Calu3 (cell line): ENCODE data around the gene RNASEH1. TPM values are rescaled to one million over a fixed set of nuclear protein-coding genes. Genes with fewer than 3 reads are reported as not detected.

Experiments
- BruUV-seq: library from RNA; stranded (reverse); fragments of 400-500 nt; replicated peaks from 2 replicates; lab custom pipeline; 2021; lab: Mats Ljungman, UMichigan
- CTCF ChIA-PET: fragments of 300-600 bp; sonication (Branson Sonifier 250); formaldehyde crosslinking; loops from one replicate; lab custom pipeline; 2022; ENCODE audit warnings: antibody characterized with exemption; lab: Charles Lee
- DNase-seq: peaks from one replicate; pipeline ENCODE4 v3.0.0; 2022
- H3K27ac Mint-ChIP-seq: one replicate; pipeline ENCODE4 v1.8.0; 2022; ENCODE audit warnings: mixed read lengths; ENCODE audit not compliant: unreplicated experiment
- H3K27me3 Mint-ChIP-seq: one replicate; pipeline ENCODE4 v1.8.0; 2022; ENCODE audit warnings: mixed read lengths; ENCODE audit not compliant: unreplicated experiment
- H3K36me3 Mint-ChIP-seq: one replicate; pipeline ENCODE4 v1.8.0; 2022; ENCODE audit warnings: mild to moderate bottlenecking, moderate library complexity, mixed read lengths; ENCODE audit not compliant: insufficient read depth, unreplicated experiment
- H3K4me1 Mint-ChIP-seq: one replicate; pipeline ENCODE4 v1.8.0; 2022; ENCODE audit warnings: mild to moderate bottlenecking, low read depth, mixed read lengths; ENCODE audit not compliant: unreplicated experiment
- H3K4me3 Mint-ChIP-seq: one replicate; pipeline ENCODE4 v1.8.0; 2022; ENCODE audit warnings: mild to moderate bottlenecking, low read depth, moderate library complexity, mixed read lengths; ENCODE audit not compliant: unreplicated experiment
- H3K9me3 Mint-ChIP-seq: one replicate; pipeline ENCODE4 v1.8.0; 2022; ENCODE audit warnings: low read depth, mixed read lengths; ENCODE audit not compliant: unreplicated experiment
- CTCF ChIP-seq: fragments of 200-600 bp; IDR thresholded peaks from one replicate; pipeline ENCODE4 v1.8.0; 2022; ENCODE audit warnings: antibody characterized with exemption; ENCODE audit not compliant: unreplicated experiment
- intact Hi-C: fragments of 100-400 bp; cut with micrococcal nuclease; formaldehyde crosslinking; loops from one replicate; pipeline ENCODE4 v1.10.0; 2022; ENCODE audit not compliant: unreplicated experiment
- total RNA-seq: library from RNA; stranded (reverse); gene quantifications from 2 replicates; pipeline ENCODE4 v1.2.3, GENCODE V29; 2022

Gene RNASEH1
- total RNA-seq, 1 experiment from 2014 or later, result 30.2 TPM

- BruUV-seq, result no TSS peak
- Mint-ChIP-seq H3K9me3 (no peaks in the 10 kb centered on the region), H3K4me3 (no peak overlapping the region), H3K27me3 (no peaks in the 10 kb centered on the region), H3K4me1 (no peaks in the 10 kb centered on the region), H3K27ac (no peak overlapping the region), H3K36me3 (peaks cover 8% of the 10 kb centered on the region)
- CTCF ChIA-PET, result interaction anchor here (1.2 kb wide), 1 partner anchor 8 kb away, joined by 6 read pairs; no protein-coding TSS in a partner anchor
- DNase-seq, result no peak
- intact Hi-C loops, result no loop called here
- TF ChIP-seq CTCF, result no peak
Measured at GRCh38 chr2:3587021-3587420, 28.9 kb upstream of the RNASEH1 start.

DNA sequence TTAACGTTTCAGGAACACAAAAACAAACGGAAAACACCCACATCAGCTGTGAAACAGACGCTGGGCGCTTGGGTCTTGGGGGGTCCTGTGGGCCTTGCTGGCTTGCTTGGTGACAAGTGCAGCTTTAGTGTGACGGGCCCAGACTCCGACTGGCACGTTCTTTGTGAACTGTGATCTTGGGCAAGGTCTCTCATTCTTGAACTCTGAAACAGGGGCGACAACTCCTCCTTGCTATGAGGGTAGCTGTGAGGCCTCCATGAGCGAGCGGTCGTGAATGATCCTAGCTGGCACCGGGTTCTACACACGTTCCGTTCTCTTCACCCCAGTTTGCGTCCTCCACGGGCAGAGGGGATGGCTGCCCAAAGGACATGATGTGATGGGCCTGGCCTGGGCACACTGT, 28.1 kb upstream of the RNASEH1 start:
- Mint-ChIP-seq H3K27me3 (no peaks in the 10 kb centered on the region), H3K4me3 (no peak overlapping the region), H3K9me3 (no peaks in the 10 kb centered on the region), H3K4me1 (no peaks in the 10 kb centered on the region), H3K36me3 (peaks cover 16% of the 10 kb centered on the region), H3K27ac (no peak overlapping the region)
- intact Hi-C loops, result no loop called here
- no TSS peak for BruUV-seq
- no peak for TF ChIP-seq CTCF
- no peak for DNase-seq
- CTCF ChIA-PET, result interaction anchor here (0.7 kb wide), 1 partner anchor 407 kb away, joined by 3 read pairs; no protein-coding TSS in a partner anchor

DNA sequence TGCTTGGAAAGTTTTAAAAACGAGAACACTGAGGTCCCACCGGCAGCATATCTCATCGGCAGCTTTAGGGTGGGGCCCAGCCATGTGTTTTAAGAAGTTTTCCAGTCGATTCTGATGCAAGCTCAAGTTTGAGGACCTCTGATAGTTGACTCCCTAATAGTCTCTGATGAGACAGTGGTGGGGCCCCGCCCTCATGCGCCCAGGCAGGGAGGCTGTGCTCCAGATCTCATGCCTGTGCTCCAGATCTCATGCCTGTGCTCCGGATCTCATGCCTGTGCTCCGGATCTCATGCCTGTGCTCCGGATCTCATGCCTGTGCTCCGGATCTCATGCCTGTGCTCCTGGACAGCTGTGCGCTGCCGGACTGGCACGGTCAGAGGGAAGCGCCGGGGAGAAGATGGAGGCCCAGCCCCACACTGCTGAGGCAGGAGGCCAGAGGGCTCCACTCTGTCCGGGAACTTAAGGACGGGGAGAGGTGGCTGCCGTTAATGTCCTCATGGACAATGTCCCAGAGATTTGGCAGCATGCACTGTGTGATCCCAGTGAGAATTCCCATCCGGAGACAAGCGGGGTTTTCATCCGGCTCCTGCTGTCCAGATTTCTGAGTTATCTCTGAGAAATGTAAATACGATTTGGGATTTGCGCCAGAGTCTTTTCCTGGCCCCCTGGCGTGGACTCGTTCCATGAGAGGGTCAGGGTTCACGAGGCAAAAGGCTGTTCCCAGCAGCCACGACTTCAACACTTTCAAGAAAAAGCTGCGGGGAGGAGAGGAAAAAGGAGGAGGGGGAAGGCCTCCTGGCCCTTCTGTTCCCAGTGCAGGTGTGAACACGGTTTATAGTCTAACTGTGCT, 27.4 kb upstream of the RNASEH1 start:
- intact Hi-C loops, result no loop called here
- Mint-ChIP-seq H3K27me3 (no peaks in the 10 kb centered on the region), H3K27ac (no peak overlapping the region), H3K36me3 (peaks cover 23% of the 10 kb centered on the region), H3K4me3 (no peak overlapping the region), H3K9me3 (no peaks in the 10 kb centered on the region), H3K4me1 (no peaks in the 10 kb centered on the region)
- BruUV-seq, result no TSS peak
- CTCF ChIA-PET, result interaction anchor here (0.6 to 0.7 kb wide), 2 partner anchors 12 to 408 kb away, joined by 3 read pairs; no protein-coding TSS in a partner anchor
- DNase-seq, result no peak
- TF ChIP-seq CTCF, result no peak

DNA sequence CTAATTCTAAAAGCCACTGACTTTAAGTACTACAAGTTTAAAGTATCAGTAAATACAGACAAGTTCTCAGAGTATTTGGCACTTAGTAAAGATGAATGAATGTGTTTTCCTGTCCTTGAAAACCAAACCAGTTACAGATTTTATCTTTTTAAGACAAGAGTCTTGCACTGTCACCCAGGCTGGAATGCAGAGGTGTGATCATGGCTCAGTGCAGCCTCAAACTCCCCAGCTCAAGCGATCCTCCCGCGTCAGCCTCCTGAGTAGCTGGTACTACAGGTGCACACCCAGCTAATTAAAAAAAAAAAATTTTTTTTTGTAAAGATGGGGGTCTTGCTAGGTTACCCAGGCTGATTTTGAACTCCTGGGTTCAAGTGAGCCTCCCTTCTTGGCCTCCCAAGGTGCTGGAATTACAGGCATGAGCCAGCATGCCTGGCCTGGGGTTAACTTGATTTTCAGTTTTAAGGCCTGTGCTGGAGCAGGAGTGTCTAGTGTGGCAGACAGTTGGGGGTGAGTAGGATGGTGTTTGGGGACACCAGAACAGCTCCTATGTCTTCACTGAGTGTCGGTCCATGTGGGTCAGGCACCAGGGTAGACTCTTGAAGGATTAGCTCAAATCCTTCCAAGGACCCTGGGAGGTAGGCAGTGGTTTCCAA, 26.6 kb upstream of the RNASEH1 start:
- no peaks in the 10 kb centered on the region for H3K9me3 Mint-ChIP-seq
- TF ChIP-seq CTCF, result no peak
- BruUV-seq, result no TSS peak
- H3K27me3 Mint-ChIP-seq, result no peaks in the 10 kb centered on the region
- H3K4me1 Mint-ChIP-seq, result peaks cover 2% of the 10 kb centered on the region
- H3K27ac Mint-ChIP-seq, result no peak overlapping the region
- DNase-seq, result no peak
- H3K4me3 Mint-ChIP-seq, result no peak overlapping the region
- CTCF ChIA-PET, result interaction anchor here (0.5 to 0.6 kb wide), 2 partner anchors 11 to 80 kb away, joined by 3 to 4 read pairs; no protein-coding TSS in a partner anchor
- peaks cover 31% of the 10 kb centered on the region for H3K36me3 Mint-ChIP-seq
- intact Hi-C loops, result no loop called here
